GM19238 (cell line): Measurements from ENCODE around the gene IFITM10.
"Not testable (repeated sequence)": the region's sequence is repeated elsewhere in the genome, so short reads cannot be mapped to it uniquely, and the experiment has no call there.

Source experiments
- DNase-seq: peaks from one replicate; pipeline ENCODE4 v3.0.0; 2011; ENCODE audit warnings: low spot score; ENCODE audit not compliant: insufficient read length

The IFITM10 gene

GRCh38 chr11:1692708-1693326 lies 57.6 kb downstream of the IFITM10 start:
- no peak for DNase-seq

- DNase-seq, result no peak
Observed at GRCh38 chr11:1691878-1692707, 58.3 kb downstream of the IFITM10 start.

GRCh38 chr11:1691026-1691877 lies 59.1 kb downstream of the IFITM10 start:
- DNase-seq, result no peak

- DNase-seq, result no peak
Observed at GRCh38 chr11:1690167-1691025, 60.0 kb downstream of the IFITM10 start.

GRCh38 chr11:1689250-1690166 lies 60.9 kb downstream of the IFITM10 start:
- DNase-seq, result not testable (repeated sequence)

GRCh38 chr11:1688336-1688947 lies 62.0 kb downstream of the IFITM10 start:
- DNase-seq, result not testable (repeated sequence)

- DNase-seq, result not testable (repeated sequence)
Observed at GRCh38 chr11:1686220-1686619, 64.2 kb downstream of the IFITM10 start.

GRCh38 chr11:1684886-1685874 lies 65.2 kb downstream of the IFITM10 start:
- DNase-seq, result not testable (repeated sequence)

GRCh38 chr11:1683904-1684572 lies 66.4 kb downstream of the IFITM10 start:
- DNase-seq, result not testable (repeated sequence)

- not testable (repeated sequence) for DNase-seq
Observed at GRCh38 chr11:1683216-1683615, 67.2 kb downstream of the IFITM10 start.
